ENCODE measurements around the gene HADHB. TPM values are rescaled to one million over a fixed set of nuclear protein-coding genes. Genes with fewer than 3 reads are reported as not detected.
A peak's percentile ranks its signal among the peaks of the same experiment; 100 is the strongest.

The HADHB gene
- total RNA-seq, 4 donors from 2014 or later: 57.6 to 150 (median 85.1) TPM

DNA sequence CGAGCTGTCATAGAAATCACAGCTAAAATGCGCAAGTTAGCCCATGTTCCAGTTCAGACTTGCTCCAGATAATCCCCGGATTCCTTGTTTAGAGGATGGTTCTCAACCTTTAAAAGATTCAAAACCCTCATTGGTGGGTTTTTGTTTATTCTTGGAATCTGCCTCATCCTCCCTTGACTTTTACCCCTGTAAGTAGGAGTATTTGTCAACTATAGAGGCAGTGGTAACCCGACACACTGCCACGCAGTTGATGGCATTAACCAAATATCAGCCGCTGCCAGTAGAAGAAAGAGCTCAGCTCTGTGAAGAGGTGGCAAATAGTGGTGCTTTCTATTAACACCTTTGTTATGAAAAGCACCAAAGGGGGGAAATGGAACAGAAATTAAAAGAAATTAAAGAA, 60.8 kb downstream of the HADHB start:
- Histone ChIP-seq H3K4me3 (no peak overlapping the region), H3K27me3 (peaks cover 0 to 11% (median 0%) of the 10 kb centered on the region in 4 donors), H3K36me3 (no peaks in the 10 kb centered on the region), H3K27ac (peak overlapping the region in 1 of 4 donors; percentile 38), H3K9me3 (no peaks in the 10 kb centered on the region), H3K4me1 (peaks cover 14 to 57% (median 18%) of the 10 kb centered on the region in 3 donors)
- no peak for TF ChIP-seq POLR2A (IDR thresholded peaks at IDR 0.05)
- no peak for TF ChIP-seq CTCF (IDR thresholded peaks at IDR 0.05)
- no peak for DNase-seq
- intact Hi-C loops (cut with DNase I): loop anchor here (10.0 kb wide), 1 partner anchor 61 kb away; the partner anchor contains the start of genes HADHA and HADHB
- 36 to 41% methylated on average over 6 of the region's 6 CpGs for WGBS, 2 donors

DNA sequence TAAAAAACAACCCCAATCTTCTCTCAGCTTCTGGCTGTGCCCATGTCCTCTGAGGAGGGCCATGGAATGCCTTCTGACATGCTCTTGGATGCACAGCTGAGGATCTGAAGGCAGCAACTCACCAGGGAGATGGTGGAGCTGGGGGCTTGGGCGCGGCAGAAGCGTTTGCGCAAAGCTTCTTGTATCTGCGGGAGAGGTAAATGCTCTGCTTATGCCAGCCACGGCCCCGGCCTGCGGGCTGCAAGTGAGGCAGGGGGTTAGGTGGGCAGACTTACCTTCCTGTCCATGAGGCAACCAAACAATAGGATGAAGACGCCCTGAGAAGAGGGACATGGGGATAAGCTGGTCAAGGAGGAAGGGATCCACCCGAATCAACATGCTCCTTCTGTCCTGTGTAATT, 65.2 kb downstream of the HADHB start:
- Histone ChIP-seq H3K4me1 (peaks cover 3 to 34% (median 21%) of the 10 kb centered on the region in 3 donors), H3K27me3 (peaks cover 0 to 25% (median 0%) of the 10 kb centered on the region in 4 donors), H3K36me3 (no peaks in the 10 kb centered on the region), H3K4me3 (no peak overlapping the region), H3K9me3 (no peaks in the 10 kb centered on the region), H3K27ac (no peak overlapping the region)
- TF ChIP-seq CTCF (IDR thresholded peaks at IDR 0.05) (no peak), POLR2A (IDR thresholded peaks at IDR 0.05) (no peak)
- no peak for DNase-seq
- WGBS, 2 donors: 86 to 91% methylated on average over 10 of the region's 10 CpGs
- intact Hi-C loops (cut with DNase I): loop anchor here (10.0 kb wide), 1 partner anchor 65 kb away; the partner anchor contains the start of genes HADHA and HADHB

- H3K27me3 ChIP-seq: peaks cover 0 to 42% (median 0%) of the 10 kb centered on the region in 4 donors
- no peak for DNase-seq
- TF ChIP-seq CTCF (IDR thresholded peaks at IDR 0.05): no peak
- TF ChIP-seq POLR2A (IDR thresholded peaks at IDR 0.05): no peak
- WGBS, 2 donors: 40 to 51% methylated on average over 1 to 3 of the region's 9 CpGs
- H3K27ac ChIP-seq: peak overlapping the region in 1 of 4 donors; percentile 35
- intact Hi-C loops (cut with DNase I): no loop called here
- H3K4me1 ChIP-seq: peaks cover 3 to 25% (median 16%) of the 10 kb centered on the region in 3 donors
- no peak overlapping the region for H3K4me3 ChIP-seq
- no peaks in the 10 kb centered on the region for H3K36me3 ChIP-seq
- H3K9me3 ChIP-seq: no peaks in the 10 kb centered on the region
These were observed 67.7 kb downstream of the HADHB start for GRCh38 chr2:26312471-26312870.

- DNase-seq: no peak
- intact Hi-C loops (cut with DNase I): no loop called here
These were observed 68.7 kb downstream of the HADHB start for GRCh38 chr2:26313446-26313845.

GRCh38 chr2:26314243-26314642, 69.5 kb downstream of the HADHB start:
- intact Hi-C loops (cut with DNase I): no loop called here
- Histone ChIP-seq H3K4me1 (peaks cover 3 to 29% (median 16%) of the 10 kb centered on the region in 3 donors), H3K9me3 (no peaks in the 10 kb centered on the region), H3K36me3 (no peaks in the 10 kb centered on the region), H3K27ac (no peak overlapping the region), H3K4me3 (no peak overlapping the region), H3K27me3 (peaks cover 0 to 43% (median 0%) of the 10 kb centered on the region in 4 donors)
- WGBS, 2 donors: 56 to 68% methylated on average over 1 to 5 of the region's 8 CpGs
- no peak for DNase-seq
- TF ChIP-seq POLR2A (IDR thresholded peaks at IDR 0.05): no peak
- TF ChIP-seq CTCF (IDR thresholded peaks at IDR 0.05): no peak

More at GRCh38 chr2:26313446-26313845, 68.7 kb downstream of the HADHB start:
- H3K9me3 ChIP-seq: no peaks in the 10 kb centered on the region
- peaks cover 0 to 42% (median 0%) of the 10 kb centered on the region in 4 donors for H3K27me3 ChIP-seq
- H3K4me3 ChIP-seq: no peak overlapping the region
- no peak for TF ChIP-seq CTCF (IDR thresholded peaks at IDR 0.05)
- TF ChIP-seq POLR2A (IDR thresholded peaks at IDR 0.05): no peak
- H3K36me3 ChIP-seq: no peaks in the 10 kb centered on the region
- H3K27ac ChIP-seq: no peak overlapping the region
- peaks cover 3 to 29% (median 16%) of the 10 kb centered on the region in 3 donors for H3K4me1 ChIP-seq
- 61 to 81% methylated on average over 6 to 7 of the region's 12 CpGs for WGBS, 2 donors

All from esophagus squamous epithelium (tissue), 5 donors.